Spleen (tissue), 11 donors: ENCODE measurements around the gene GRM1. TPM values are rescaled to one million over a fixed set of nuclear protein-coding genes. Genes with fewer than 3 reads are reported as not detected.

Experiments used
- DNase-seq: peaks from one replicate; pipeline ENCODE4 v3.0.0-alpha.2; 2020
- H3K27ac ChIP-seq, 8 donors: fragments of 200-600 bp; sonication (generic) in 7 of 8; 1 replicate in 4 of 8; 2 replicates in 4 of 8; pipeline versions ENCODE4 v1.5.0 to v1.8.0; 2016 to 2021; ENCODE audit warnings: inconsistent platforms in 4 of 8, mild to moderate bottlenecking in 4 of 8, moderate library complexity in 1 of 8
- H3K27me3 ChIP-seq, 7 donors: fragments of 200-600 bp; sonication (generic) in 6 of 7; replicated peaks in 1 of 7; 1 replicate in 4 of 7; 2 replicates in 3 of 7; pipeline versions ENCODE4 v1.5.0 to v1.8.0; 2016 to 2021; ENCODE audit warnings: inconsistent platforms in 3 of 7, mild to moderate bottlenecking in 1 of 7
- H3K36me3 ChIP-seq, 6 donors: fragments of 200-600 bp; sonication (generic) in 5 of 6; 1 replicate in 4 of 6; 2 replicates in 2 of 6; pipeline versions ENCODE4 v1.5.0 to v1.8.0; 2016 to 2021; ENCODE audit warnings: inconsistent platforms in 2 of 6
- H3K4me1 ChIP-seq, 6 donors: fragments of 200-600 bp; sonication (generic) in 5 of 6; 1 replicate in 3 of 6; 2 replicates in 3 of 6; pipeline versions ENCODE4 v1.5.0 to v1.8.0; 2016 to 2021; ENCODE audit warnings: inconsistent platforms in 3 of 6
- H3K4me3 ChIP-seq, 8 donors: fragments of 200-600 bp; sonication (generic) in 7 of 8; 1 replicate in 4 of 8; 2 replicates in 4 of 8; pipeline versions ENCODE4 v1.5.0 to v1.8.0; 2016 to 2021; ENCODE audit warnings: inconsistent platforms in 4 of 8, mild to moderate bottlenecking in 4 of 8, moderate library complexity in 2 of 8
- H3K9me3 ChIP-seq, 8 donors: fragments of 200-600 bp; sonication (generic) in 7 of 8; 1 replicate in 4 of 8; 2 replicates in 4 of 8; pipeline versions ENCODE4 v1.5.0 to v1.8.0; 2016 to 2021; ENCODE audit warnings: inconsistent platforms in 4 of 8
- POLR2A ChIP-seq, 3 donors: fragments of 450-650 bp; IDR thresholded peaks; one replicate each; pipeline ENCODE4 v1.5.1; 2017; ENCODE audit warnings: antibody characterized with exemption in 3 of 3, mild to moderate bottlenecking in 1 of 3
- POLR2AphosphoS5 ChIP-seq, 3 donors: sonication (generic); formaldehyde crosslinking; IDR thresholded peaks; one replicate each; pipeline ENCODE4 v1.5.1; 2017; ENCODE audit warnings: antibody characterized with exemption in 3 of 3
- WGBS, 5 donors: extraction: QIAGEN DNeasy Blood & Tissue Kit in 3 of 5; methylation state at CpG; one replicate each; pipeline versions ENCODE4 v1.1.5 to v1.1.7; 2013 to 2018; 5-methylcytosine and 5-hydroxymethylcytosine counted together
- intact Hi-C: fragments of 100-400 bp; cut with DNase I; formaldehyde crosslinking; loops from one replicate; pipeline ENCODE4 v1.15.0; 2023; ENCODE audit warnings: low total_unique reads
- polyA plus RNA-seq, 3 donors: library from polyadenylated mRNA; stranded (reverse); fragments of 200-250 nt; gene quantifications; one replicate each; pipeline ENCODE4 v1.2.1, GENCODE V29; 2013
- total RNA-seq, 7 donors: library from RNA; depleted of rRNA in 3 of 7; stranded (reverse); fragments of >200 nt in 3 of 7; fragmentation: NEBNext Ultra II Directional in 4 of 7; extraction: Animal tissue kit (Norgen Biotek cat#: 25700) in 4 of 7; gene quantifications; one replicate each; pipeline versions ENCODE4 v1.1.0 to v1.2.1, GENCODE V29; 2016 to 2021
- TF ChIP-seq, protein P1 (sequence below), 11 experiments: fragments of 200-600 bp in 7 of 11; fragments of 450-650 bp in 4 of 11; sonication (generic) in 4 of 11; IDR thresholded peaks in 8 of 11; conservative IDR thresholded peaks in 3 of 11; 1 replicate in 7 of 11; 2 replicates in 4 of 11; pipeline versions ENCODE4 v1.4.0 to v1.8.0; 2016 to 2021; ENCODE audit warnings: antibody characterized with exemption in 11 of 11, inconsistent platforms in 4 of 11, mild to moderate bottlenecking in 1 of 11
- donor health status: healthy with polysubstance abuse.
- donor health status: DM: no; HTN: no; CAD: no; lungs with moderate emphysema.
- donor health status: DM: no; HTN: no; CAD: no.
- donor health status: Bipolar disorder and iron deficiency.
- donor health status: healthy.
- donor health status: DM: no; HTN: no; CAD: no.
- donor health status: DM: yes; HTN: yes; CAD: no.

GRM1 gene
- total and polyA plus RNA-seq, 10 donors: under 0.01 to 0.19 (median 0.09) TPM; not detected in 3

- 34 to 47% (median 40%) methylated on average over 1 of the region's 1 CpG for WGBS, 5 donors
- H3K36me3 ChIP-seq: no peaks in the 10 kb centered on the region
- no peak overlapping the region for H3K4me3 ChIP-seq
- H3K27me3 ChIP-seq: no peaks in the 10 kb centered on the region
- no peak for DNase-seq
- H3K4me1 ChIP-seq: no peaks in the 10 kb centered on the region
- intact Hi-C loops: no loop called here
- TF ChIP-seq POLR2AphosphoS5 (IDR thresholded peaks at IDR 0.05) (no peak), POLR2A (IDR thresholded peaks at IDR 0.05) (no peak)
- TF ChIP-seq, protein P1, sequence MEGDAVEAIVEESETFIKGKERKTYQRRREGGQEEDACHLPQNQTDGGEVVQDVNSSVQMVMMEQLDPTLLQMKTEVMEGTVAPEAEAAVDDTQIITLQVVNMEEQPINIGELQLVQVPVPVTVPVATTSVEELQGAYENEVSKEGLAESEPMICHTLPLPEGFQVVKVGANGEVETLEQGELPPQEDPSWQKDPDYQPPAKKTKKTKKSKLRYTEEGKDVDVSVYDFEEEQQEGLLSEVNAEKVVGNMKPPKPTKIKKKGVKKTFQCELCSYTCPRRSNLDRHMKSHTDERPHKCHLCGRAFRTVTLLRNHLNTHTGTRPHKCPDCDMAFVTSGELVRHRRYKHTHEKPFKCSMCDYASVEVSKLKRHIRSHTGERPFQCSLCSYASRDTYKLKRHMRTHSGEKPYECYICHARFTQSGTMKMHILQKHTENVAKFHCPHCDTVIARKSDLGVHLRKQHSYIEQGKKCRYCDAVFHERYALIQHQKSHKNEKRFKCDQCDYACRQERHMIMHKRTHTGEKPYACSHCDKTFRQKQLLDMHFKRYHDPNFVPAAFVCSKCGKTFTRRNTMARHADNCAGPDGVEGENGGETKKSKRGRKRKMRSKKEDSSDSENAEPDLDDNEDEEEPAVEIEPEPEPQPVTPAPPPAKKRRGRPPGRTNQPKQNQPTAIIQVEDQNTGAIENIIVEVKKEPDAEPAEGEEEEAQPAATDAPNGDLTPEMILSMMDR (IDR thresholded peaks at IDR 0.05 in 8 of 11, conservative IDR thresholded peaks at IDR 0.05 in 3 of 11): no peak
- peaks cover 2 to 47% (median 40%) of the 10 kb centered on the region in 8 donors for H3K9me3 ChIP-seq
- H3K27ac ChIP-seq: no peak overlapping the region
These were observed 428.0 kb downstream of the GRM1 start for GRCh38 chr6:146456886-146457285.

- H3K4me1 ChIP-seq: no peaks in the 10 kb centered on the region
- no peak for DNase-seq
- TF ChIP-seq POLR2A (IDR thresholded peaks at IDR 0.05) (no peak), POLR2AphosphoS5 (IDR thresholded peaks at IDR 0.05) (no peak)
- TF ChIP-seq, protein P1 (IDR thresholded peaks at IDR 0.05 in 8 of 11, conservative IDR thresholded peaks at IDR 0.05 in 3 of 11): no peak
- no peak overlapping the region for H3K4me3 ChIP-seq
- no peaks in the 10 kb centered on the region for H3K27me3 ChIP-seq
- intact Hi-C loops: no loop called here
- H3K9me3 ChIP-seq: peaks cover 2 to 56% (median 48%) of the 10 kb centered on the region in 8 donors
- WGBS, 5 donors: 76 to 91% (median 85%) methylated on average over 1 of the region's 1 CpG
- no peaks in the 10 kb centered on the region for H3K36me3 ChIP-seq
- H3K27ac ChIP-seq: no peak overlapping the region
These were observed 432.1 kb downstream of the GRM1 start for GRCh38 chr6:146460941-146461340.

GRCh38 chr6:146470091-146470770 lies 441.4 kb downstream of the GRM1 start:
- Histone ChIP-seq H3K4me3 (no peak overlapping the region), H3K36me3 (no peaks in the 10 kb centered on the region), H3K4me1 (no peaks in the 10 kb centered on the region), H3K9me3 (peaks cover 0 to under 1% (median 0%) of the 10 kb centered on the region in 8 donors), H3K27me3 (no peaks in the 10 kb centered on the region), H3K27ac (no peak overlapping the region)
- intact Hi-C loops: no loop called here
- DNase-seq: no peak
- TF ChIP-seq POLR2AphosphoS5 (IDR thresholded peaks at IDR 0.05) (no peak), POLR2A (IDR thresholded peaks at IDR 0.05) (no peak)
- TF ChIP-seq, protein P1 (IDR thresholded peaks at IDR 0.05 in 8 of 11, conservative IDR thresholded peaks at IDR 0.05 in 3 of 11): no peak
- WGBS, 5 donors: 90 to 96% (median 93%) methylated on average over 3 of the region's 3 CpGs

- Histone ChIP-seq H3K9me3 (peaks cover 0 to 7% (median 0%) of the 10 kb centered on the region in 8 donors), H3K4me1 (no peaks in the 10 kb centered on the region), H3K27ac (no peak overlapping the region), H3K4me3 (no peak overlapping the region), H3K27me3 (no peaks in the 10 kb centered on the region), H3K36me3 (no peaks in the 10 kb centered on the region)
- no peak for TF ChIP-seq POLR2AphosphoS5 (IDR thresholded peaks at IDR 0.05)
- TF ChIP-seq, protein P1 (IDR thresholded peaks at IDR 0.05 in 8 of 11, conservative IDR thresholded peaks at IDR 0.05 in 3 of 11): no peak
- no peak for TF ChIP-seq POLR2A (IDR thresholded peaks at IDR 0.05)
- DNase-seq: no peak
- WGBS, 5 donors: 53 to 83% (median 68%) methylated on average over 3 of the region's 3 CpGs
- intact Hi-C loops: no loop called here
These were observed 444.1 kb downstream of the GRM1 start for GRCh38 chr6:146472918-146473317.
